ENCODE measurements around the gene DGKG. TPM values are rescaled to one million over a fixed set of nuclear protein-coding genes. Genes with fewer than 3 reads are reported as not detected.

DGKG gene
- total RNA-seq, 1 donor from 2014 or later: 0.04 TPM

GRCh38 chr3:186219211-186219638 lies 142.8 kb downstream of the DGKG start:
- H3K4me3 Mint-ChIP-seq: no peak overlapping the region
- TF ChIP-seq CTCF (IDR thresholded peaks at IDR 0.05; ENCODE audit: unreplicated experiment): no peak
- H3K9me3 Mint-ChIP-seq: no peaks in the 10 kb centered on the region
- H3K36me3 Mint-ChIP-seq: no peaks in the 10 kb centered on the region
- peaks cover 9% of the 10 kb centered on the region for H3K4me1 Mint-ChIP-seq
- H3K27me3 Mint-ChIP-seq (ENCODE audit: low read depth): peaks cover 3% of the 10 kb centered on the region
- no peak overlapping the region for H3K27ac Mint-ChIP-seq
- no peak for DNase-seq (ENCODE audit: low spot score in 2 of 2, unreplicated experiment in 2 of 2)

DNA sequence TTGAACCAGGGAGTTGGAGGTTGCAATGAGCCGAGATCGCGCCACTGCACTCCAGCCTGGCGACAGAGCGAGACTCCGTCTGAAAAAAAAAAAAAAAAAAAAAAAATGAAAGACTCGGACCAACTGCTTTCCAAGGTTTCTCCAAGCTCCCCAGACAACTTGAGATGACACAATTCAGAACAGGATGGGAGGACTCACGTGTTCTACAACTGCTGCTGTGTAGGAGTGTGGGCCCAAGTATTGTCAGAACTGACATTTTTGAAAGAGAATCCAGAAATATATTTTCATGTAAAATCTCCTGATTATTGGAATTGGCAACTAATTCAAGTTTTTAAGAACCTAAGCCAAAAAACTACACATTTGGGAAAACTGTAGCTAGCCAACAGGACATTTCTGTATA lies 143.6 kb downstream of the DGKG start:
- H3K9me3 Mint-ChIP-seq: no peaks in the 10 kb centered on the region
- no peak overlapping the region for H3K27ac Mint-ChIP-seq
- no peaks in the 10 kb centered on the region for H3K27me3 Mint-ChIP-seq (ENCODE audit: low read depth)
- H3K4me3 Mint-ChIP-seq: no peak overlapping the region
- no peaks in the 10 kb centered on the region for H3K36me3 Mint-ChIP-seq
- no peak for TF ChIP-seq CTCF (IDR thresholded peaks at IDR 0.05; ENCODE audit: unreplicated experiment)
- DNase-seq (ENCODE audit: low spot score in 2 of 2, unreplicated experiment in 2 of 2): no peak
- peaks cover 17% of the 10 kb centered on the region for H3K4me1 Mint-ChIP-seq

DNA sequence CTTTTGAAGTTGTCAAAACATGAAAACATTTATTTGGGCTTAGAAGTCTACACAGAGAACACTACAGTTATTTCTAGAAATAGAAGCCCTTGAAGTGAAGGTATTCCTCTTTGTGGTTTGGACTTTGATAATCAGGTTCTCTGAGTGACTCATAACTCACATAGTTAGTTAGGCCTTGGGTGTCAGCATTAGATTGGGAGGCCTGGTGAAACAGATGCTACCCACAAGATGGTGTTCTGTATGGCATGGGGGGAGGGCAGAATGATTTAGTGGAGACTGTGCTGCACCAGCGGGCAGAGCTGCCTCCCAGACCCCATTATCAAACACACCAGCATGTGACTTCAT lies 144.2 kb downstream of the DGKG start:
- no peaks in the 10 kb centered on the region for H3K27me3 Mint-ChIP-seq (ENCODE audit: low read depth)
- peaks cover 21% of the 10 kb centered on the region for H3K4me1 Mint-ChIP-seq
- no peak overlapping the region for H3K27ac Mint-ChIP-seq

GRCh38 chr3:186216900-186217819 lies 144.9 kb downstream of the DGKG start:
- TF ChIP-seq CTCF (IDR thresholded peaks at IDR 0.05; ENCODE audit: unreplicated experiment): no peak
- no peak for DNase-seq (ENCODE audit: low spot score in 2 of 2, unreplicated experiment in 2 of 2)
- peaks cover 21% of the 10 kb centered on the region for H3K4me1 Mint-ChIP-seq
- H3K4me3 Mint-ChIP-seq: no peak overlapping the region
- H3K27me3 Mint-ChIP-seq (ENCODE audit: low read depth): no peaks in the 10 kb centered on the region
- H3K36me3 Mint-ChIP-seq: no peaks in the 10 kb centered on the region
- H3K27ac Mint-ChIP-seq: no peak overlapping the region
- H3K9me3 Mint-ChIP-seq: no peaks in the 10 kb centered on the region

More for the DNA sequence above, 144.2 kb downstream of the DGKG start:
- H3K9me3 Mint-ChIP-seq: no peaks in the 10 kb centered on the region
- H3K4me3 Mint-ChIP-seq: no peak overlapping the region
- no peak for DNase-seq (ENCODE audit: low spot score in 2 of 2, unreplicated experiment in 2 of 2)
- H3K36me3 Mint-ChIP-seq: no peaks in the 10 kb centered on the region
- TF ChIP-seq CTCF (IDR thresholded peaks at IDR 0.05; ENCODE audit: unreplicated experiment): no peak

DNA sequence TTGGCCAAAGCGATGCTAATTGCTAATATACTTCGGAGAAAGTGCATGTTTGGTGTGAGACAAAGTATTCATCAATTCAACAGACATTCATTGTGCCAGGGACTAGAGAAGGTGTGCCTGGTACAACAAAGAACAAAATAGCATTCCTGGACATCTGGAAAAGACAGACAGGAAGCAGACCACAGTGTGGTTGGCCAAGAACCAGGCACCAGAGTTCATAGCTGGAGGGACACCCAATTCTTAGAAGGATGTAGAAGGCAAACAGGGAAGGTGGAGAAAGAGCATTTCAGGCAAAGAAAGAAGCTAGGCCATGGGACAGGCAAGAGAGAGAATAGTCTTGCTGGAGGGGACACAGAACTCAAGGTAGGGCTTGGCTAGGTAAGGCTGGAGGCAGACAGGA lies 147.4 kb downstream of the DGKG start:
- DNase-seq (ENCODE audit: low spot score in 2 of 2, unreplicated experiment in 2 of 2): no peak
- no peaks in the 10 kb centered on the region for H3K27me3 Mint-ChIP-seq (ENCODE audit: low read depth)
- TF ChIP-seq CTCF (IDR thresholded peaks at IDR 0.05; ENCODE audit: unreplicated experiment): no peak
- H3K9me3 Mint-ChIP-seq: no peaks in the 10 kb centered on the region
- H3K27ac Mint-ChIP-seq: no peak overlapping the region
- no peaks in the 10 kb centered on the region for H3K36me3 Mint-ChIP-seq
- H3K4me1 Mint-ChIP-seq: peaks cover 38% of the 10 kb centered on the region
- H3K4me3 Mint-ChIP-seq: no peak overlapping the region
